HG02571 (cell line): ENCODE measurements around the gene CCDC63.

Experiments
- ATAC-seq: cut with Tn5 transposase; IDR thresholded peaks from one replicate; pipeline ENCODE4 v1.9.1; 2021; ENCODE audit warnings: mild to moderate bottlenecking, moderate library complexity; ENCODE audit not compliant: unreplicated experiment

Gene CCDC63

DNA sequence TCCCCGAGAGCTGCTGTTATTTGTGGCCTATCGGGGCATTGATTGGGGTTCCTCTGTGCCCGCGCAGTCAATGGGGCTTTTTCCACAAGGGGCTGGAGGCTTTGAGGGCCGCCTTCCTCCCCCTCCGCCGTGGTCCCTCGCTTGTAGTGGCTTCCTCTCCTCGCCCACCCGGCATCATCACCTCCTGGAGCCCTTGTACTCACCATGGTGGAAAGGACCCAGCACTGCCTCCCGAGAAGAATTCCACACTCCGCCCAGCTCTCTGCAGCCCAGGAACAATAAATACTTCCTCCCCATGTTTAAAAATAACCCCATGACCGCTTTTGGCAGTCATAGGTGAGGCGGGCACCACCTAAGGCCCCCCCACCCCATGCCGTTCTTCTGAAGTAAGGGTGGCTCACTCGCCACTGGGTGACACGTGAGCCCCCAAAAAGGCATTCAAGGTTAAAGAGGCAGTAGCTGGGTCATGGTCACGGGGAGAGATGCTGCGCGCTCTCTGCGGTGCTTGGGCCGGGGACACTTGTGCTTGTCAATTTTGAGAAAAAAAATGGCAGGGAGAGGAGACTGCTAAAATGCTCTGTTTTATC is 73.6 kb downstream of the CCDC63 start, which contains the start of gene MYL2:
Gene MYL2, minus strand, starts transcription at position 256 of the 587 bp plus-strand sequence. Its CDS starts 50 bp downstream, at position 206.
- ATAC-seq = no peak

DNA sequence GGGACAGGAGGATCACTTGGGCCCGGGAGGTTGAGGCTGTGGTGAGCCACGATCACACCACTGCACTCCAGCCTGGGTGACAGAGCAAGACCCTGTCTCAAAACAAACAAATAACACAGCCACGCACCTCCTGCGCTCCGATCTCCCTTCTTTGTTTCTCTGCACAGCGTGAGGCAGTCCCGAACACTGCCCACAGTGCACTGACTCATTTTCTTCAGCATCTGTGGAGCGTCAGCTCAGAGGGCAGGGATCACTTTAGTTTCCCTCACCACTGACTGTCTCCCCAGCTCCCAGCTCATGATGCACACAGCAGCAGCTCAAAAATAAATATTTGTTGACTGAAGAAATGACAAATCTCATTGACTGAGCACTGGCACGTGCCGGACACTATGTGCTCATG is 74.5 kb downstream of the CCDC63 start:
- ATAC-seq = no peak

DNA sequence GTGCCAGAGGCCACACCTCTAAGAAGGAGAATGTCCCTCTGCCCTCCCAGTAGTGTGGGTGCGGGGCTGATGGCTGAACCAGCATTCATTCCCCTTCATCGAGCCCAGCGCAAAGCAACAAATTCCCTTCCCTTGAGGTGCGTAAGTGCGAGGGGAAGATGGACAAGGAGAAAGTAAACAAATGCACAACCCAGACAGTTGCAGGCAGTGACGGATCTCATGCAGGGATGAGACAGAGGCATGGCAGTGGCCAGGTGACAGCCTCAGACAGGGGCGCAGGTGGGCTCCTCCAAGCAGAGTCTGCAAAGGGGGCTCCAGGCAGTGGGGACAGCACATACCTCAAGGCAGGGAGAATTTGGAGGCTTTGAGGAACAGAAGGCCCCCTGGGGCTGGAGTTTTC is 75.9 kb downstream of the CCDC63 start:
- ATAC-seq = no peak

DNA sequence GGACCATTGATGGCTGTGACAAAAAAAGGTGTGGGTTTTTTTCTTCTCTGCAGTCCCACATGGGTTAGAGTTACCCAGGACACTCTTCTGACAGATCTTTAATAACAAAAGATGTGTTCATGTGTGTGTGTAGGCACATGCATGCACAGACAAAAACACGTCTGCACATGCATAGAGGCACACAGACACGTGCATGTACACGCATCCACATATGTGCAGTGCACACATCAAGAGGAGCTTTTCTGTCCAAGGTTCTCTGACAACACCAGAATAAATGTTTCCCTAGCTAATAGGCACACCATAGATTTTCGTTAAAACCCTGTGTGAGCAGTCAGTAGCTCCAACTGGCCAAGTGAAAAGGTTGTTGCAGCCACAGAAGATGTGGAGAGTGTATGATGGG is 76.4 kb downstream of the CCDC63 start:
- no peak for ATAC-seq

DNA sequence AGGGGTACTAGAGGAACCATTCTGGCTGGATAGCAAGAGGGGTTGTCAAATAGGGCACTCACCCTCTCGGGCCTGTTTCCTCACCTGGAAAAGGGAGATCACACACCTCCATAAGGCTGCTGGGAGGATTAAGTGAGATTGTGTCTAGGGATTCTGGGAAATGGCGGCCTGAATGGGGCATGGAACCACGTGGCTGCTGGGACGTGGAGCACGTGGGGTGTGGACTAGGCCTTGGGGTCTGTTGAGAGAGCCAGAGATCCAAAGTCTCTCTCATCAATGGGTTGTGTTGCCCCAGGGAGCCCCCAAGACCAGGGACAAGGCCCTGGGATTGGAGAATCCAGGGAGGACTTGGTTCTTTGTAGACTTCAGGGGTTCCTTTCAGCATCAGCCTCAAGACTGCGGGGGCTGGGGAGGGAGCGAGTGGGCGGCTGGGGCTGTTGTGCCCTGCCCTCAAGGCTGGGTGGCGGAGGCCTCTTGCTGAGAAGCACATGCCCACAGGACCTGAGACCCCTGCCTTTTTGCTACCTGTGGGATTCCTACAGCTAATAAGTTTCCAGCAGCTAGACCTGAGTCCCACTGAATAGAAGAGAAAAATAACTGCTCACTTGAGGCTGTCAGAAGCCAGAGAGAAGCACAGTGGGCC is 77.0 kb downstream of the CCDC63 start:
- ATAC-seq = no peak

DNA sequence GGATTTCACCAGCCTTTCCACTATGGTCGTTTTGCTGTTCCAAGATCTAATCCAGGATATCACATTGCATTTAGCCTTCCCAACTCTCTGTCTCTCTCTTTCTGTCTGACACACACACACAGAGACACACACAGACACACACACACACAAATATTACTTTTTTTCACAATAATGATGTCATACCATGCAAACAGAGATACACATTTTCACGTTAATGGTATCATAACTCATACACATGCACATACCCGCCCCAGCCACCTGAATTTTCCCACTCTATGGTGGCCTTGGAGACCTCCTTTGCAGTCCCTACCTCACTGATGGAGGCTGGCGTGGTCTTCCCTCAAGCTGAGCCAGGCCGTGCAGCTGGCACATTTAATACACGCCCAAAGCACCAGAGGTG is 80.8 kb downstream of the CCDC63 start:
- no peak for ATAC-seq

DNA sequence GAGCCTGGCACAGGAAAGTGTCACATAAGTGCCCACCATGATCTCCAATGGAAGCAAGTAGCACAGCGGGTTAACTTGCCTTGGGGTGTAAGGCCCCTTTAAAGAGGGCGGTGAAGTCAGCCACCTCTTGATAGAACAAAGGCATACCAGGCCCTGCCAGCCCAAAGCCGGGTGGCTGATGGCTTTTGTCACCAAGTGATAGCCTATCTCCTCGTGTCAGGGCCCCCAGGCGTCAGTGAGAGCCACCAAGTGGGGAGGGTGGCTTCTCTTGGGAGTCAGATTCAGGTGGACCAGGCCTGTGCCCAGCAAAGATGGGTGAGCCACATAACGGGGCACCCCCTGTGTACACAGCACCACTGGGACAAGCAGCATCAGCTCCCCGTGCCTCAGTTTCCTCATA is 81.9 kb downstream of the CCDC63 start:
- ATAC-seq = no peak

DNA sequence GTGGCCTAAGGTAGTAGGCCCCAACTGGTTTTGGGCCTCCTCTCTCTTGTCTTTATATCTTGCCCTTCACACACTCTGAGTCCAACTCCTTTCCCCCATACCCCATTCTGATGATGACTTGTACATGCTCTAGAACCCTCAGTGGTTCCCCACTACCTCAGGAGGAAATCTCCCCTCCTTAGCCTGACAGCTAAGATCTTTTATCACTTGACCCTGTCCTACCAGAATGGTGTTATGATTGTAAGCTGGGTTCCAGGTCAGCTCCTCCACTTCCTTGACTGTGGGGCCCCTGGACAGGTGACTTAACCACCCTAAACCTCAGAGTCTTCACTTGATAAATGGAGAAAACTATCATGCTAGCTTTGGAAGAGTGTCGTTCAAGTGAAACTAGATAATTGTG is 83.0 kb downstream of the CCDC63 start:
- no peak for ATAC-seq

DNA sequence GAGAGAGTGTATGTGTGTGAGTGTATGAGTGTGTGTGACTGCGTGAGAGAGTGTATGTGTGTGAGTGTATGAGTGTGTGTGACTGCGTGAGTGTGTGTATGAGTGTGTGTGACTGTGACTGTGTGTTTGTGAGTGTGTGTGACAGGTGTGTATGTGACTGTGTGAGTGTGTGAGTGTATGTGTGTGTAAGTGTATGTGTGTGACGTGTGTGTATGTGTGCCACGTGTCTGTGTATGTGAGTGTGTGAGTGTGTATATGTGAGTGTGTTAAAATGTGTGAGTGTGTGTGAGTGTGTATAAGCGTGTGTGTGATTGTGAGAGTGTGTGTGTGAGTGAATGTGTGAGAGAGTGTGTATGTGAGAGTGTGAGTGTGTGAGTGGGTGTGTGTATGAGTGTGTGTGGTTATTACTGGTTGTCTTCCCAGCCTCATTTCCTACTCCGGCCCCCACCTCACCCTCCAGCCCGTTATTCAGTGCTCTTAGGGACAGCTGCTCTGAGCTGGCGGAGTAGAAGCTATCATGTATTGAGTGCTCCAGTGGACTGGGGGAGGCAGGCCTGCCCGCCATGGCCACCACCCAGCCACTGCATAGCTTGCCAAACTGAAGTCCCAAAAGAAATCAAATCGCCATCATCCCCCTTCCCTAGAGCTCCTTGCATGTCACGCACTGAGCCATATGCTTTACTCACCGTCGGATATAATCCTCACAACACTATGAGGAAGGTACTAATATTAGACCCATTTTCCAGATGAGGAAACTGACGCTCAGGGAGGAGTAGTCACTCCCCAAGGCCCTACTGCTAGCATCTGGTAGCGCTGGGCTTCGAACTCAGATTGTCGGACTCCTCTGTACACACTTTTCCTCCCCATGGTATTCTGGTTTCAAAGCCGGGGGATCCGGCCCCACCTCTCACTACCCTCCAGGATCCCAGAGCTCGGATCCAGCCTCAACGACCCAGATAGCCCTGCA is 83.8 kb downstream of the CCDC63 start:
- ATAC-seq = no peak

DNA sequence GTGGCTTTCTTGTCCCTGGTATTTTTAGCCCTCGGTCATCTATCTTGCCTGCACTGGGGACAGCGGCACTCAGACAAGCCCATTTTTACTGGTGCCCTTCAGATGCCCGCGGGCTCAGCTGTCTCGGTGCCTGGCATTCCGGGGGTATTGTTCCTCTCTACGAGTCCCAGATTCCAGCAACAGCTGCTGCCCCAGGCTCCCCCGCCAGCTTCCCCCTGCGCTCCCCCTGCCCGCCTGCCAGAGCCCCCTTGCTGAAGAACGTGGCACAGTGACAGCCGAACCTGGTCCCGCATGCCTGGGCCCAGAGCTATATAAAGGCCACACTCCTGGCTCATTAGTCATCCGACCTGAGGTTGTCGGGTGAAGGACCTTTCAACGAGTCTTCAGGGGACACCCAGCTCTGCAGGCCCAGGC is 84.5 kb downstream of the CCDC63 start:
- no peak for ATAC-seq

DNA sequence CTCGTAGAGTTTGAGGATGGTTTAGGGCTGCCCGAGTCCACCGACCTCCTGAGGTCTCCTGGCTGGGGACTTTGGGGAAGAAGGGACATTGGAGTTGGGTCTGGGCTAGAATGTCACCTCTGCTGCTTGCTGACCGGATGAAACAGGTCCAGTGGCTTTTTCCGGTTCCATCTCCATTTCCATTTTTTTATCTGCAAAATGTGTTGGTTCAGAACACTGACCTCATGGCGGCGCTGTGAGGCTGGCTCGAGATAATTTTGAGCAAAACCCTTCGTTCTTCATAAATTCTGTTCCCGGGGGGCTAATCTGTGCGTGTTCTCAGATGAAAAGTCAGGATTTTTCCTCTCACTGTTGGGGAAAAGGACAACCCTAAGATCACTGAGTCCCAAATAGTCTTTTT is 85.3 kb downstream of the CCDC63 start:
- ATAC-seq = no peak

DNA sequence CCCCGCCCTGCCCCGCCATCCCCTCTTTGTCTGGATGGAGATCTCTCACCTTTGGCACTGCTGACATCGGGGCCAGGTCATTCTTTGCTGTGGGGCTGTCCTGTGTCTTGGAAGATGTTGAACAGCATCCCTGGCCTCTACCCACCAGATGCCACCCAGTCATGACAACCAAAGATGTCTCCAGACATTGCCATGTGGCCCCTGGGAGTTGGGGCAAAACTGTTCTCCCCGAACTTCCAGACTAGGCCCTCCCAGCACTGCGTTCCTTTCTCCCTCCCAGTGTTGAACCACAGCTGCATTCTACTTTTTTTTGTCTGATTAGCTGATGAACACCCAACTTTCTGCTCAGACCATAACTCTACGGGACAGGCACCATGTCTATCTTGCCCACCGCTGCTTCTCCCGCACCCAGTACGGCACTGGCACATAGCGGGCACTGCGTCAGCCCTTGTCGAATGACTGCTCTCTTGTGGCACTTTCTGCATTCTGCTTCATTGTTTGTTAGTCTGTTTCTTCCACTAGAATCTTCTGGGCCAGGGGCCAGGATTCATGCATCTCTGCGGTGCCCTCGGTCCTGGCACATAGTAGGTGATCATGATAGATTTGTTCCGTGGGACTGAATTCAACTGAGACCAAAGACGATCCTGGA is 86.7 kb downstream of the CCDC63 start:
- ATAC-seq = no peak

DNA sequence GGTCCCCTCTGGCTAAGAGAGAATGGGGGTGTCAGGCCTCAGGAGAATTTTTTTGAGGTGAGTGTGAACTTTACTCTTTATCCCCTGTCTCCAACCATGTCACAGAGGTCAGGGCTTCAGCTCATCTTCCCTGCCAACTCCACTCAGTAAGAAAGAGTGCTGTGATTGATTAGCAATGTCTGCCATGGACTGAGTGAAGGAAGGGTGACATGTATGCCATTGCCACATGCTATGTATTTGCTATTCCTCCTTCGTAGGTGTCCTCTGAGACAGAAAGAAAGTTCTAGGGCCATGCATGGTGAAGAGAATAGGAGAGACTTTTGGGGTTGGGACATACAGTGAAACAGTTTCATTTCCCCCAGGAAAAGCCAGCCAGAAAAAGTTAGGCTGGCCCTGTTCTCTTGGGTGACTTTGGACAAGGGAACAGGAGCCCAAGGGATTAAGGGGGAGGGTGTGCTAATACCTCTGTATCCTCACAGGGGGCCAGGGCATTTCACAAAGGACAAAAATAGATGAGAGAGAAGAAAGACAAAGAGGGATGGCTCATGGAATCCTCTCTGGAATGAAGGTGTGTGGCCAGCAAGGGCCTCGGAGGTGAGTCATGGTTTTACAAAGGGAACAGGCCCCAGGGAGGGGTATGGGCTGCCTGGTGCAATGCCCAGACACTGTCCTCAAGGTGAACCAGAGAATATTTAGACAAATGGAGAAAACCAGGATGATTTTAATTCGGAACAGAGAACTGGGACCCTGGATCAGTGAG is 87.5 kb downstream of the CCDC63 start:
- ATAC-seq = no peak

DNA sequence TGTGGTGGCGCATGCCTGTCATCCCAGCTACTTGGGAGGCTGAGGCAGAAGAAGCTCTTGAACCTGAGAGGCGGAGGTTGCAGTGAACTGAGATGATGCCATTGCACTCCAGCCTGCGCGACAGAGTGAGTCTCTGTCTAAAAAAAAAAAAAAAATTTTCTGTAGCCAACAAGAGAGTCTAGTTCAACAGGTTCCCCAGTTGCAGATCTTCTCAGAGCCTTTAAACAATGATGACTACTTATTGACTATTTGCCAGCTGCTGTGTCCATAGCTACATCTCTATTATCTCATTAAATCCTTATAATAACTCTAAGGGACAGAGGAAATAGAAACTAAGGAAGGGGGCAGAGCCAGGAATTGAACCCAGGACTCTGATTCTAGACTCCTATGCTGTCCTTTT is 88.8 kb downstream of the CCDC63 start:
- no peak for ATAC-seq

DNA sequence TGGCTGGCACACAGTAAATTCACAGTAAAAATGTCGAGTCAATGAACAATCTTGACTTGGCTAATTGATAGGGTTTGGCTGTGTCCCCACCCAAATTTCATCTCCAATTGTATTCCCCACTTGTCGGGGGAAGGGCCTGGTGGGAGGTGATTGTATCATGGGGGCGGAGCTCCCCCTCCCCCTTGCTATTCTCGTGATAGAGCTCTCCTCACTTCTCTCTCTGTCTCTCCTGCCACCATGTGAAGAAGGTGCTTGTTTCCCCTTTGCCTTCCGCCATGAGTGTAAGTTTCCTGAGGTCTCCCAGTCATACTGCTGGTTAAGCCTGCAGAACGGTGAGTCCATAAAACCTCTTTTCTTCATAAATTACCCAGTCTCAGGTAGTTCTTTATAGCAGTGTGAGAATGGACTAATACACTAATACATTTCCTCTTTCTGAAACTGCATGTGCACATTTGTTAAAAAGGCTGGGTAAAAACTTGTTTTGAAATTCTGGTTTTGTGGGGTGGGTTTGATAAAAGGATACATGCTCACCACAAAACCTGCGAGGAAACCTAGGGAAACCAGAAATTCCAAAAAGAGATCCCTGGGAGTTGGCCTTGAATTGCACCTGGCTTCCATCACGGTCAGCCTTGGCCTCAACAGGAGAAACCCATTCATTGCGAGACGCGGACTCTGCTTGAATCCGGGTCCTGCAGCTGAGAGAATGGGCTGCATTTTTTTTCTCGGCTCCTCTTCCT is 89.7 kb downstream of the CCDC63 start:
- no peak for ATAC-seq

DNA sequence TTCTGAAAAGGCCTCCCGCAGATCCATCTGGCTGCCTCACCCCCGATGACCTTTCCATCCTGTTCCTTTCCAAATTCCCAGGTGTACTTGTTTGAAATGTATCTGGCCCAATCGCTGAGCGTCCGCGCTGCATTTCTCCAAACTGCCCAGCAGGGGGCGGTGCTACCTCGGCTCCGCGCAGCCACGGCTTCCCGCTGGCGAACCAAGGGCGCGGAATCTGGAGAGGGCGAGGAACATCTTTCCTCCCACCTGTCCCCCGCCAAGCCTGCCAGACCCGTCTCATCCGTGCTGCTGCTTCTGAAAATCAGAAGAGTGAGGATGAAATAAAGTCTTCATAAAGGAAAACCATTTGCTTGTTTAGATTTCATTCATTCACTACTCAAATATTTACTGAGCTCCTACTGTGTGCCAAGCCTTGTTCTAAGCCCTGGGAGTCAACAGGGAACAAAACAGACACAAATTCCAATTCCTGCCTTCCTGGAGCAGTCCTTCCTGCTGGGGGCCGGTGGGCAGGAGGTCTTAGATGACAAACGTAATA is 90.4 kb downstream of the CCDC63 start:
- ATAC-seq = no peak

DNA sequence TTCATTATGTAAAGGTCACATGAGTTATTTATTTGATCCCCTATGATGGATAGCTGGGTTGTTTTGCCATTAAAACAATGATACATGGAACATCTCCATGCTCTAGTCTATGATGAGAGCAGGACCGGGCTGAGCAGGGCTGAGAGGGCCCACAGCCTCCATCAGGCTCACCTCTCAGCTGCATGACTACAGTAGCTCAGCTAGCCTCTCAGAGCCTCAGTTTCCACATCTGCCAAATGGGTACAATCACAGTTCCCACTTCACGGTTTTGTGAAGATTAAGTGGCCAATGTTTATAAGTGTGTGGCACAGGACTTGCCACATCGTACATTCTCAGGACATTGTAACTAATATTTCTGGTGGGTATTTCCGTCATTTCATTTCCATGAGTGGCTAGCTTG is 93.5 kb downstream of the CCDC63 start:
- ATAC-seq = no peak

DNA sequence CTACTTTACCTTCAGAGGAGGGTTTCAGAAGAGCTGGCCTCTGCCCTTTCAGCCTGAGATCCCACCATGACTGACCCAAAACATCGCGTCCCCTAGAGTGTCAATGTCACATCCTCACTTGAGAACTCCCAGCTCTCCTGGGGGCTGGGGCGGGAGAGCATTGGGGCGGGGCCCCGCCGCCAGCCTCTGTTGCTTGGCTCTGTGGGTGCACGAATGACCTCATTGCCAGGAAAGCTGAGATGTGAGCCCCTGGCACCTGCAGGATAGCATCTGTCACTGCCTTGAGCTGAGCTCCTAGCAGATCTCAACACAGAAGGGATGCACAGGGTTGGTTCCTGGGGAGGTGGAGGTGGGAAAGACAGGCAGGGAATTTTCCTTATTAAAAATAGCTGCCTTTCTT is 94.1 kb downstream of the CCDC63 start:
- ATAC-seq = no peak

DNA sequence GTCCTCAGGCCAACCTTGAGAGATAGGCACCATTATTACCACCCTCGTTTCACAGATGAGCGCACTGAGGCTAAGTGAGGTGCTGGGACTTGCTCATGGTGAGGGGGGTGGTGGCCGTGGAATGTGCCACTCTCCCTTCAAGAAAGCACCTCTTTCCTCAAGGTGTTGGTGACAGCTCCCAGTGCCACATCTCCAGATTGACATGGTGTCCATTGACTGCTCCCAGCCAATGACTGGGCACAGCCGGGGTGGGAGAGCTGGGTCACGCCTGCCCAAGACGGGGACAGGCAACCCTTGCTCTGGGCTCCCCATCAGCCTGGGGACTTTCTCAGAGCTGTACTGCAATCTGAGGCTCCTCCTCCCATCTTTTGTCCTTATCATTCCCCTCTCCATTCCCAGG is 94.6 kb downstream of the CCDC63 start:
- ATAC-seq = no peak

DNA sequence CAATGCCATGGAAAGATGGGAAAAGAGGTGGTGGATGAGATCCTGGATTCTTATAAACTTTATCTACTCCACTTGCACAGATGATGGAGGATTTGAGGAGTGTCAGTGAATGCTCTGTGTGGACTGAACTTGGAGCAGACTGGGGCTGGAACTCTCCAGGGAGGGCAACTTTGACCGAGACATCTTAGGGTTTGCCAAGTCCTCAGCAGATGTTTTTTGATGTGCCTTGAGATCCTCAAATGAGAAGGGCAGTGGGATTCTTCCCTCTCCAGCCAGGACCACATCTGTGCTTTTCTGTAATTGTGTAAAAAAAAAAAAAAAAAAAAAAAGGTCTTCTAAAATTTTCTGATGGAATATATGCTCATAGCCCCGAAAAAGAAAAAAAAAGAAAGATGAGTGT is 96.6 kb downstream of the CCDC63 start:
- no peak for ATAC-seq
